Activated naive CD4-positive, alpha-beta T cell treated with anti-CD3 and anti-CD28 coated beads for 36 hours (primary cell): Measurements from ENCODE around the gene STEAP1B. TPM values are rescaled to one million over a fixed set of nuclear protein-coding genes. Genes with fewer than 3 reads are reported as not detected.
"Not testable (repeated sequence)": the region's sequence is repeated elsewhere in the genome, so short reads cannot be mapped to it uniquely, and the experiment has no call there.

Source experiments
- CTCF ChIA-PET: fragments of 350-600 bp; sonication (Branson Sonifier 250); formaldehyde crosslinking; loops from one replicate; lab custom pipeline; 2021; ENCODE audit warnings: antibody characterized with exemption; lab: Charles Lee
- DNase-seq: peaks from one replicate; pipeline ENCODE4 v3.0.0-alpha.2; 2020
- H3K27ac Mint-ChIP-seq: one replicate; pipeline ENCODE4 v1.8.0; 2021; ENCODE audit warnings: mild to moderate bottlenecking, mixed read lengths
- H3K27me3 Mint-ChIP-seq: one replicate; pipeline ENCODE4 v1.8.0; 2021; ENCODE audit warnings: low read depth, mixed read lengths
- H3K36me3 Mint-ChIP-seq: one replicate; pipeline ENCODE4 v1.8.0; 2021; ENCODE audit warnings: low read depth, mixed read lengths
- H3K4me1 Mint-ChIP-seq: one replicate; pipeline ENCODE4 v1.8.0; 2021; ENCODE audit warnings: low read depth, mixed read lengths
- H3K4me3 Mint-ChIP-seq: one replicate; pipeline ENCODE4 v1.8.0; 2021; ENCODE audit warnings: mild to moderate bottlenecking, moderate library complexity, mixed read lengths
- H3K9me3 Mint-ChIP-seq: one replicate; pipeline ENCODE4 v1.8.0; 2021; ENCODE audit warnings: mixed read lengths
- intact Hi-C: fragments of 100-400 bp; cut with micrococcal nuclease; formaldehyde crosslinking; loops from one replicate; pipeline ENCODE4 v1.15.1; 2023
- total RNA-seq, 2 experiments: library from RNA; stranded (reverse); gene quantifications; one replicate each; pipeline ENCODE4 v1.2.3, GENCODE V29; 2021

Gene STEAP1B
- total RNA-seq, 2 experiments from 2014 or later, result 0.19 TPM; not detected in 1

GRCh38 chr7:22435105-22435504 is 64.9 kb downstream of the STEAP1B start:
- no peaks in the 10 kb centered on the region for H3K4me1 Mint-ChIP-seq
- CTCF ChIA-PET, result interaction anchor here (0.9 kb wide), 1 partner anchor 10 kb away, joined by 3 read pairs; no protein-coding TSS in a partner anchor
- DNase-seq, result no peak
- no peak overlapping the region for H3K4me3 Mint-ChIP-seq
- H3K9me3 Mint-ChIP-seq, result no peaks in the 10 kb centered on the region
- H3K36me3 Mint-ChIP-seq, result no peaks in the 10 kb centered on the region
- no peak overlapping the region for H3K27ac Mint-ChIP-seq
- intact Hi-C loops, result no loop called here
- no peaks in the 10 kb centered on the region for H3K27me3 Mint-ChIP-seq

GRCh38 chr7:22433710-22434460 is 66.1 kb downstream of the STEAP1B start:
- Mint-ChIP-seq H3K9me3 (no peaks in the 10 kb centered on the region), H3K4me1 (no peaks in the 10 kb centered on the region), H3K36me3 (no peaks in the 10 kb centered on the region), H3K27me3 (no peaks in the 10 kb centered on the region), H3K27ac (no peak overlapping the region), H3K4me3 (no peak overlapping the region)
- intact Hi-C loops, result no loop called here
- CTCF ChIA-PET, result no interaction called here
- no peak for DNase-seq

GRCh38 chr7:22433165-22433700 is 66.8 kb downstream of the STEAP1B start:
- H3K9me3 Mint-ChIP-seq, DNase-seq, H3K27ac Mint-ChIP-seq: not testable (repeated sequence)

GRCh38 chr7:22432203-22432718 is 67.7 kb downstream of the STEAP1B start:
- DNase-seq, result no peak
- H3K9me3 Mint-ChIP-seq, result no peaks in the 10 kb centered on the region
- H3K27me3 Mint-ChIP-seq, result no peaks in the 10 kb centered on the region
- H3K27ac Mint-ChIP-seq, result no peak overlapping the region
- CTCF ChIA-PET, result no interaction called here
- H3K4me1 Mint-ChIP-seq, result no peaks in the 10 kb centered on the region
- intact Hi-C loops, result no loop called here
- no peaks in the 10 kb centered on the region for H3K36me3 Mint-ChIP-seq
- no peak overlapping the region for H3K4me3 Mint-ChIP-seq

More at GRCh38 chr7:22433165-22433700, 66.8 kb downstream of the STEAP1B start:
- intact Hi-C loops, CTCF ChIA-PET, H3K36me3 Mint-ChIP-seq, H3K4me3 Mint-ChIP-seq, H3K4me1 Mint-ChIP-seq, H3K27me3 Mint-ChIP-seq: not testable (repeated sequence)

- Mint-ChIP-seq H3K36me3 (no peaks in the 10 kb centered on the region), H3K27me3 (no peaks in the 10 kb centered on the region), H3K4me1 (no peaks in the 10 kb centered on the region), H3K27ac (no peak overlapping the region), H3K9me3 (no peaks in the 10 kb centered on the region), H3K4me3 (no peak overlapping the region)
- DNase-seq, result no peak
- CTCF ChIA-PET, result interaction anchor here (0.7 kb wide), 1 partner anchor 9 kb away, joined by 3 read pairs; no protein-coding TSS in a partner anchor
- intact Hi-C loops, result no loop called here
Observed at GRCh38 chr7:22430457-22430856, 69.5 kb downstream of the STEAP1B start.

GRCh38 chr7:22429386-22429785 is 70.6 kb downstream of the STEAP1B start:
- intact Hi-C loops, result no loop called here
- Mint-ChIP-seq H3K36me3 (no peaks in the 10 kb centered on the region), H3K9me3 (no peaks in the 10 kb centered on the region), H3K27me3 (no peaks in the 10 kb centered on the region), H3K4me3 (no peak overlapping the region), H3K4me1 (no peaks in the 10 kb centered on the region), H3K27ac (no peak overlapping the region)
- CTCF ChIA-PET, result no interaction called here
- no peak for DNase-seq

- no peaks in the 10 kb centered on the region for H3K36me3 Mint-ChIP-seq
- H3K9me3 Mint-ChIP-seq, result no peaks in the 10 kb centered on the region
- intact Hi-C loops, result no loop called here
- H3K27ac Mint-ChIP-seq, result no peak overlapping the region
- no peak overlapping the region for H3K4me3 Mint-ChIP-seq
- CTCF ChIA-PET, result no interaction called here
- no peaks in the 10 kb centered on the region for H3K4me1 Mint-ChIP-seq
- H3K27me3 Mint-ChIP-seq, result no peaks in the 10 kb centered on the region
- no peak for DNase-seq
Observed at GRCh38 chr7:22427855-22428254, 72.1 kb downstream of the STEAP1B start.

- H3K36me3 Mint-ChIP-seq, result no peaks in the 10 kb centered on the region
- H3K4me3 Mint-ChIP-seq, result no peak overlapping the region
- CTCF ChIA-PET, result interaction anchor here (0.5 kb wide), 1 partner anchor 12 kb away, joined by 3 read pairs; no protein-coding TSS in a partner anchor
- no peak for DNase-seq
- intact Hi-C loops, result no loop called here
- H3K27me3 Mint-ChIP-seq, result no peaks in the 10 kb centered on the region
- H3K9me3 Mint-ChIP-seq, result no peaks in the 10 kb centered on the region
- no peak overlapping the region for H3K27ac Mint-ChIP-seq
- no peaks in the 10 kb centered on the region for H3K4me1 Mint-ChIP-seq
Observed at GRCh38 chr7:22427104-22427503, 72.9 kb downstream of the STEAP1B start.

GRCh38 chr7:22426463-22427094 is 73.4 kb downstream of the STEAP1B start:
- intact Hi-C loops, result no loop called here
- H3K9me3 Mint-ChIP-seq, result no peaks in the 10 kb centered on the region
- H3K4me3 Mint-ChIP-seq, result no peak overlapping the region
- H3K27me3 Mint-ChIP-seq, result no peaks in the 10 kb centered on the region
- no peak for DNase-seq
- H3K4me1 Mint-ChIP-seq, result no peaks in the 10 kb centered on the region
- CTCF ChIA-PET, result interaction anchor here (0.5 kb wide), 1 partner anchor 12 kb away, joined by 3 read pairs; no protein-coding TSS in a partner anchor
- H3K36me3 Mint-ChIP-seq, result no peaks in the 10 kb centered on the region
- no peak overlapping the region for H3K27ac Mint-ChIP-seq

GRCh38 chr7:22425361-22425760 is 74.6 kb downstream of the STEAP1B start:
- Mint-ChIP-seq H3K4me1 (no peaks in the 10 kb centered on the region), H3K36me3 (no peaks in the 10 kb centered on the region), H3K4me3 (no peak overlapping the region), H3K27me3 (no peaks in the 10 kb centered on the region), H3K27ac (no peak overlapping the region), H3K9me3 (no peaks in the 10 kb centered on the region)
- CTCF ChIA-PET, result interaction anchor here (0.6 kb wide), 1 partner anchor 56 kb away, joined by 3 read pairs; no protein-coding TSS in a partner anchor
- intact Hi-C loops, result no loop called here
- no peak for DNase-seq

GRCh38 chr7:22422831-22423615 is 77.0 kb downstream of the STEAP1B start:
- Mint-ChIP-seq H3K4me3 (no peak overlapping the region), H3K27me3 (no peaks in the 10 kb centered on the region), H3K9me3 (no peaks in the 10 kb centered on the region), H3K4me1 (no peaks in the 10 kb centered on the region), H3K36me3 (no peaks in the 10 kb centered on the region), H3K27ac (no peak overlapping the region)
- intact Hi-C loops, result no loop called here
- DNase-seq, result no peak
- CTCF ChIA-PET, result no interaction called here
